Head of caudate nucleus (tissue), 42 donors: ENCODE measurements around the gene ITIH4.
A peak's percentile ranks its signal among the peaks of the same experiment; 100 is the strongest.

ENCODE experiments used
- DNase-seq, 42 donors: peaks; one replicate each; pipeline versions ENCODE4 v3.0.0 to v3.0.0-alpha.2; 2020 to 2021; ENCODE audit warnings: mixed read lengths in 7 of 42
- intact Hi-C: fragments of 100-400 bp; cut with DNase I; formaldehyde crosslinking; loops from one replicate; pipeline ENCODE4 v1.15.0; 2022

Gene ITIH4

GRCh38 chr3:52790337-52790736 lies 40.1 kb downstream of the ITIH4 start:
- intact Hi-C loops, result no loop called here
- no peak for DNase-seq

- DNase-seq, result no peak
- intact Hi-C loops, result no loop called here
Observed at GRCh38 chr3:52789746-52790040, 40.8 kb downstream of the ITIH4 start.

- DNase-seq, result no peak
- intact Hi-C loops, result no loop called here
Observed at GRCh38 chr3:52788890-52789745, 41.4 kb downstream of the ITIH4 start.

GRCh38 chr3:52787672-52788625 lies 42.5 kb downstream of the ITIH4 start:
- no peak for DNase-seq
- intact Hi-C loops, result no loop called here

GRCh38 chr3:52787246-52787645 lies 43.2 kb downstream of the ITIH4 start:
- no peak for DNase-seq
- intact Hi-C loops, result no loop called here

GRCh38 chr3:52786330-52787215 lies 43.9 kb downstream of the ITIH4 start:
- no peak for DNase-seq
- intact Hi-C loops, result no loop called here

GRCh38 chr3:52784931-52785590 lies 45.4 kb downstream of the ITIH4 start:
- no peak for DNase-seq
- intact Hi-C loops, result no loop called here

GRCh38 chr3:52784021-52784621 lies 46.4 kb downstream of the ITIH4 start:
- no peak for DNase-seq
- intact Hi-C loops, result no loop called here

GRCh38 chr3:52783211-52783555 lies 47.3 kb downstream of the ITIH4 start:
- no peak for DNase-seq
- intact Hi-C loops, result no loop called here

- peak in 2 of 42 donors; percentile 4 to 13 for DNase-seq
- intact Hi-C loops, result no loop called here
Observed at GRCh38 chr3:52782412-52783210, 47.9 kb downstream of the ITIH4 start.

GRCh38 chr3:52781741-52782140 lies 48.7 kb downstream of the ITIH4 start:
- intact Hi-C loops, result no loop called here
- DNase-seq, result peak in 3 of 42 donors; percentile 2 to 12 (median 4)

GRCh38 chr3:52779837-52780585 lies 50.5 kb downstream of the ITIH4 start:
- peak in 8 of 42 donors; percentile 2 to 21 (median 6) for DNase-seq
- intact Hi-C loops, result no loop called here

GRCh38 chr3:52779011-52779836 lies 51.2 kb downstream of the ITIH4 start:
- intact Hi-C loops, result no loop called here
- peak in 9 of 42 donors; percentile 1 to 23 (median 5) for DNase-seq

- intact Hi-C loops, result no loop called here
- DNase-seq, result peak in 10 of 42 donors; percentile 1 to 25 (median 8)
Observed at GRCh38 chr3:52777959-52778805, 52.3 kb downstream of the ITIH4 start.
